Measurements from ENCODE around the gene SCART1.
"Not testable (repeated sequence)": the region's sequence is repeated elsewhere in the genome, so short reads cannot be mapped to it uniquely, and the experiment has no call there.

The SCART1 gene

DNA sequence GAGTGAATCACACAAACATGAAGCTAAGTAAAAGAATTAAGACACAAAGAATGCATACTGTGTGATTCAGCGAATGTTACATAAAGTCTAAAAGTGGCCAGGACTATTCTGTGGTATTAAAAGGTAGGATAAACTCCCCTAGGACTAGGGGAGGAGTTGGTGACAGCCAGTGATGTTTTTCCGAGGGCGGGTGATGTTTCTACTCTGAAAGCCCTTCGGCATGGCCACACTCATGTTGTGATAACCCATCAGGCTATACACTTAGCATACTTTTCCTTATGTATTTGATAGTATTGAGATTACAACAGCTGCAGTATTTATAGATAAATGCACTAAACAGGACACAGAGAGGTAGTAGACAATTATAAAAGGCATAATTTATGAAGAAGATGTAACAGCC lies 57.7 kb downstream of the SCART1 start:
- DNase-seq (ENCODE audit: extremely low read depth in 1 of 2, low read depth in 1 of 2) = no peak

DNA sequence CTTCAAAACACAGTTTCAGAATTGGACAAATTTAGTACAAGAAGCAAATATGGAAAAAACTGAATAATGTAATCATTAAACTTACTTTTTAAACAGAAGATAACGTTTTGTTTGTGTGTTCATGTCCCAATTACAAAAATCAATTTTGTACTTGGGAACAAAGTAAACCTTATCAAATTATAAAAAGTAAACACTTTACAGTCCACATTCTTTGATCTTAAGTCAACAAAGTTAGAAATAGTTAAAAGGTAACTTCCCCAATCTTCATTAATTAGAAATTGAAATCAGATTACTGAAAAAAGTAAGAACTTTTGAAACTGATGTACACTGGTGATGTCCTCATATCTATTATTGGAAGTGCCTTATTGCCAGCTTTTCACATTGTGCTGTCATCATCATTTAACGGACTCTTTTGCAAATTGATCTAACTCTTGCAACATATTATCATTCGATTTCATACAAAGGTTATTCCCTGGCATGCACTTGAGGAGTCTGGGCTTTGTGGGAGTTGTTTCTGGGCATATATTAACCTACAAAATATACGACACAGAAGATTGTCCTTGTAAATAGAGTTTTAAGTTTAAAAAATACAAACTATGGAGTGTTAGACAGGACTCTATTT lies 58.3 kb downstream of the SCART1 start:
- DNase-seq (ENCODE audit: extremely low read depth in 1 of 2, low read depth in 1 of 2) = no peak

DNA sequence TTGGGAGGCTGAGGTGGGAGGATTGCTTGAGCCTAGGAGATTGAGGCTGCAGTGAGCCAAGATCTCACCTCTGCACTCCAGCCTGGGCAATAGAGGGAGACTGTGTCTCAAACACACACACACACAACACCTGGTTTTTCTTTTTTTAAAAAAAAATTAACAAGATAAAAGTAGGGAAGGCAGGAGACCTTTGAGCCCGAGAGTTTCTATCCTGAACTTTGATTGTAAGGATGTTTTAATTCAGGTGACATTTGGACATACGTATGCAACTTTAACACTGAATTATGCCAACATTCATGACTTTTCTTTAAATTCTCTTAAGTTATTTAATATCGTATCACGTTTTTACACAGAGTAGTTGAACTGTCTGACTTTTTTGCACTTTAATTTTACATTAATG lies 61.7 kb downstream of the SCART1 start:
- no peak for DNase-seq (ENCODE audit: extremely low read depth in 1 of 2, low read depth in 1 of 2)

DNA sequence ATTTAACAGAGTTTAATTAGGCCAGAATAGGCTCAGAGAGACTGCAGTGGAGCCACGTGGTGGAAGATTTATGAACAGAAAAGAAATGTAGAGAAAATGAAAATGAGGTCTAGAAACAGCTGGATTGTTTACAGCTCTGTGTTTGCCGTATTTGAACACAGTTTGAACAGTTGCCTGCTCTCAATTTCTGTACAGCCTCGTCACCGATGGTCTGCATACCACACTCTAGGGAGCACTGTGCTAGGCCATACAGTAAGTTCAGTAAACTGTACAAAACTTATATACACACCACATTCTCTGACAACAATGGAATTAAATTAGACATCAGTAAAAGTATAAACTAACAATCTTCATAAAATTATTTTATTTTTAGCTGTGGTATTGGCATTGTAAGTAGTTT lies 62.3 kb downstream of the SCART1 start:
- no peak for DNase-seq (ENCODE audit: extremely low read depth in 1 of 2, low read depth in 1 of 2)

DNA sequence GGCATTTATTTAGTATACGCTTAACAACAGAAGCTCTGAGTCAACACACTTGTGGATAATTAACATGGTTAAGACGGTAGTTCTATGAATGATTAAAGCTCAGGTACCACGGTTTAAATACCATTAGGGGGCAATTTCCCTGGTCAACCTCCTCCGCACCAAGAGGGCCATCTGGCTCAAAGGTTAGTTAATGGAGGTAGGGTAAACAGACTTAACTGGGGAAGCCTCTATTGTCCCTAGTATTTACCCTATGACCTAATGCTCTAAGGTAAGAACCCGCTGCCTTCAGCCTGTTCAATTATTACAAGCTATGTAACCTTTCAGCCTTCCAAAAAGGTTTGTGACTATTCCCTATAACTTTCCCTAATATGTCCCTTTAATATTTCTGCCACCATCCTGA lies 64.8 kb downstream of the SCART1 start:
- DNase-seq (ENCODE audit: extremely low read depth in 1 of 2, low read depth in 1 of 2) = not testable (repeated sequence)
